SK-N-SH (cell line): Measurements from ENCODE around the gene ZNF282. TPM values are rescaled to one million over a fixed set of nuclear protein-coding genes. Genes with fewer than 3 reads are reported as not detected.

Experiments used
- CTCF ChIA-PET: fragments of 300-600, 350-600 bp; formaldehyde crosslinking; extraction: SDS; loops from one replicate; lab custom pipeline; 2021; lab: Yijun Ruan, JAX
- POLR2A ChIA-PET: fragments of 350-600 bp; sonication (Branson Sonifier 250); formaldehyde crosslinking; extraction: SDS; loops from one replicate; lab custom pipeline; 2020; ENCODE audit warnings: antibody characterized with exemption, inconsistent platforms; lab: Yijun Ruan, JAX
- DNase-seq: peaks from one replicate; pipeline ENCODE4 v3.0.0; 2012
- H2AFZ ChIP-seq: fragments of 200-600 bp; sonication (generic); 2 replicates; pipeline ENCODE4 v1.8.1; 2016; ENCODE audit warnings: antibody characterized with exemption, mild to moderate bottlenecking, low read depth
- H3F3A ChIP-seq: fragments of 200-600 bp; sonication (generic); replicated peaks from 2 replicates; pipeline ENCODE3; 2016; ENCODE audit warnings: antibody characterized with exemption, mild to moderate bottlenecking; ENCODE audit not compliant: insufficient read depth
- H3K27ac ChIP-seq, 2 experiments: fragments of 200-500 bp in 1 of 2; fragments of 200-600 bp in 1 of 2; sonication (Bioruptor generic) in 1 of 2; sonication (generic), shearing (Covaris generic) in 1 of 2; 2 replicates each; pipeline versions ENCODE4 v1.5.1 to v1.6.1; 2014 to 2016; ENCODE audit warnings: low read depth in 2 of 2, inconsistent platforms in 1 of 2, low read length in 1 of 2, mild to moderate bottlenecking in 1 of 2, mixed read lengths in 1 of 2
- H3K27me3 ChIP-seq: fragments of 200-600 bp; sonication (generic), shearing (Covaris generic); 2 replicates; pipeline ENCODE4 v1.6.1; 2016; ENCODE audit warnings: mixed run types; ENCODE audit not compliant: insufficient read depth
- H3K36me3 ChIP-seq, 2 experiments: fragments of 200-500 bp in 1 of 2; fragments of 200-600 bp in 1 of 2; sonication (Bioruptor generic) in 1 of 2; sonication (generic) in 1 of 2; replicated peaks in 1 of 2; 2 replicates each; pipeline versions ENCODE3 to v1.5.1; 2014 to 2016; ENCODE audit warnings: low read length in 1 of 2, mild to moderate bottlenecking in 1 of 2; ENCODE audit not compliant: insufficient read depth in 2 of 2, control insufficient read depth in 1 of 2
- H3K4me1 ChIP-seq, 2 experiments: fragments of 200-500 bp in 1 of 2; fragments of 200-600 bp in 1 of 2; sonication (Bioruptor generic) in 1 of 2; sonication (generic), shearing (Covaris generic) in 1 of 2; 2 replicates each; pipeline versions ENCODE4 v1.5.1 to v1.6.1; 2014 to 2016; ENCODE audit warnings: low read depth in 1 of 2, low read length in 1 of 2, mixed run types in 1 of 2; ENCODE audit not compliant: insufficient read depth in 2 of 2, control insufficient read depth in 1 of 2
- H3K4me2 ChIP-seq: fragments of 200-600 bp; sonication (generic), shearing (Covaris generic); 2 replicates; pipeline ENCODE4 v1.6.1; 2017; ENCODE audit warnings: mixed run types
- H3K4me3 ChIP-seq, 2 experiments: fragments of 200-500 bp in 1 of 2; fragments of 200-600 bp in 1 of 2; sonication (Bioruptor generic) in 1 of 2; sonication (generic), shearing (Covaris generic) in 1 of 2; 2 replicates each; pipeline versions ENCODE4 v1.5.1 to v1.8.1; 2014 to 2016; ENCODE audit warnings: low read depth in 2 of 2, inconsistent platforms in 1 of 2, low read length in 1 of 2, mild to moderate bottlenecking in 1 of 2, mixed read lengths in 1 of 2, moderate library complexity in 1 of 2
- H3K79me2 ChIP-seq: fragments of 200-600 bp; sonication (generic); 2 replicates; pipeline ENCODE4 v1.8.1; 2017; ENCODE audit warnings: mild to moderate bottlenecking; ENCODE audit not compliant: insufficient read depth
- H3K9ac ChIP-seq: fragments of 200-600 bp; sonication (generic); 2 replicates; pipeline ENCODE4 v1.6.1; 2017; ENCODE audit warnings: mixed run types
- H3K9me2 ChIP-seq: fragments of 200-600 bp; sonication (generic); 2 replicates; pipeline ENCODE4 v1.6.1; 2017; ENCODE audit warnings: mixed run types
- H3K9me3 ChIP-seq: fragments of 200-600 bp; sonication (generic); 2 replicates; pipeline ENCODE4 v1.6.1; 2017; ENCODE audit warnings: mixed run types, mild to moderate bottlenecking, moderate library complexity
- H4K20me1 ChIP-seq: fragments of 200-600 bp; sonication (generic); 2 replicates; pipeline ENCODE4 v1.6.1; 2017; ENCODE audit warnings: mild to moderate bottlenecking, mixed run types; ENCODE audit not compliant: insufficient read depth
- CHD2 ChIP-seq: fragments of 150-350 bp; IDR thresholded peaks from 2 replicates; pipeline ENCODE4 v1.6.1; 2018; ENCODE audit warnings: low read length; ENCODE audit not compliant: partially characterized antibody
- ELF1 ChIP-seq: IDR thresholded peaks from 2 replicates; pipeline ENCODE4 v1.4.0; 2012
- FOSL2 ChIP-seq: IDR thresholded peaks from 2 replicates; pipeline ENCODE4 v1.4.0; 2012; ENCODE audit warnings: low read depth, mild to moderate bottlenecking, moderate library complexity, borderline replicate concordance
- FOXJ3 ChIP-seq: sonication (generic); formaldehyde crosslinking; IDR thresholded peaks from 2 replicates; pipeline ENCODE4 v1.5.1; 2020; ENCODE audit warnings: mild to moderate bottlenecking, missing genetic modification reagents
- GATA2 ChIP-seq: sonication (generic); formaldehyde crosslinking; IDR thresholded peaks from 2 replicates; pipeline ENCODE4 v1.5.0; 2020; ENCODE audit warnings: mild to moderate bottlenecking, missing genetic modification reagents
- JUND ChIP-seq: IDR thresholded peaks from 2 replicates; pipeline ENCODE4 v1.4.0; 2012
- MEF2A ChIP-seq: IDR thresholded peaks from 2 replicates; pipeline ENCODE4 v1.4.0; 2012; ENCODE audit warnings: low read depth, borderline replicate concordance
- MXI1 ChIP-seq: IDR thresholded peaks from 2 replicates; pipeline ENCODE4 v1.6.1; 2012; ENCODE audit warnings: mild to moderate bottlenecking, low read depth, low read length, improper control_type of control experiment
- NRF1 ChIP-seq: IDR thresholded peaks from 2 replicates; pipeline ENCODE4 v1.6.1; 2012; ENCODE audit warnings: low read depth, mild to moderate bottlenecking, low read length
- POLR2AphosphoS5 ChIP-seq: IDR thresholded peaks from 2 replicates; pipeline ENCODE4 v1.6.1; 2012; ENCODE audit warnings: low read depth, low read length
- RAD21 ChIP-seq: IDR thresholded peaks from 2 replicates; pipeline ENCODE4 v1.6.1; 2012; ENCODE audit warnings: mild to moderate bottlenecking, low read length
- RCOR1 ChIP-seq: fragments of 150-350 bp; IDR thresholded peaks from 2 replicates; pipeline ENCODE4 v1.6.1; 2017; ENCODE audit warnings: antibody characterized with exemption, low read length
- RFX5 ChIP-seq: IDR thresholded peaks from 2 replicates; pipeline ENCODE4 v1.6.1; 2012; ENCODE audit warnings: mild to moderate bottlenecking, improper control_type of control experiment, low read length
- SIN3A ChIP-seq: IDR thresholded peaks from 2 replicates; pipeline ENCODE4 v1.6.1; 2012; ENCODE audit warnings: low read depth, mild to moderate bottlenecking, low read length, moderate library complexity, borderline replicate concordance
- SMC3 ChIP-seq: IDR thresholded peaks from 2 replicates; pipeline ENCODE4 v1.6.1; 2012; ENCODE audit warnings: low read depth, low read length, improper control_type of control experiment
- TAF1 ChIP-seq: IDR thresholded peaks from 2 replicates; pipeline ENCODE4 v1.6.1; 2012; ENCODE audit warnings: low read depth, mild to moderate bottlenecking, low read length, moderate library complexity, borderline replicate concordance
- TEAD4 ChIP-seq: IDR thresholded peaks from 2 replicates; pipeline ENCODE4 v1.4.0; 2012; ENCODE audit warnings: mild to moderate bottlenecking, borderline replicate concordance; ENCODE audit not compliant: insufficient read depth
- YY1 ChIP-seq: IDR thresholded peaks from 2 replicates; pipeline ENCODE4 v1.4.0; 2012; ENCODE audit warnings: low read depth, mild to moderate bottlenecking
- WGBS: methylation state at CpG from one replicate; pipeline ENCODE4 v1.1.6; 2017; ENCODE audit warnings: low lambda C conversion rate; 5-methylcytosine and 5-hydroxymethylcytosine counted together
- polyA plus RNA-seq, 3 experiments: library from polyadenylated mRNA; depleted of rRNA; stranded (reverse); fragments of >200 nt; gene quantifications; 2 replicates each; pipeline ENCODE4 v1.2.3, GENCODE V29; 2012
- TF ChIP-seq, protein P1 (sequence below): fragments of 200-600 bp; sonication (generic); IDR thresholded peaks from 2 replicates; pipeline ENCODE4 v1.6.1; 2017; ENCODE audit warnings: antibody characterized with exemption, mild to moderate bottlenecking, moderate library complexity
- TF ChIP-seq, protein P2 (sequence below): IDR thresholded peaks from 2 replicates; pipeline ENCODE4 v1.6.1; 2012; ENCODE audit warnings: mild to moderate bottlenecking, low read depth, low read length, moderate library complexity

ZNF282 gene
- polyA plus RNA-seq, 1 of the 3 experiments (the other 2 are of a cell fraction), result 17.9 TPM

DNA sequence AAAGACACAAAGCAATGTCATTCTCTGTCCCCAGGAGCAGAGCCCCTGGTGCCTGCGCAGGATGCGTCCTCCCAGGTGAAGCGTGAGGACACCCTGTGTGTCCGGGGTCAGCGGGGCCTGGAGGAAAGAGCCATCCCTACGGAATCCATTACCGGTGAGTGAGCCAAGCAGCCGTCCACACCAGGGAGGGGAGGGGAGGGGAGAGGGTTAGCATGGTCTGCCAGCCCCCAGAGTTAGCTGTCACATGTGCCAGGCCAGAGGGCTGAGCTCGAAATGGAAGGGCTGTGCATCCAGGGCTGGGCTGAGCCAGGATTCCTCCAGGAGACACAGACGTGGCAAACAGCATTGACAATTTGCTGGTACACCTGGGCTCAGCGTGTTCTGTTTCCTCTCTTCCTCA is 15.2 kb downstream of the ZNF282 start:
- H2AFZ ChIP-seq, result no peak overlapping the region
- H3K9ac ChIP-seq, result no peak overlapping the region
- TF ChIP-seq MXI1 (no peak), YY1 (no peak), FOXJ3 (no peak), CHD2 (no peak), FOSL2 (no peak), RCOR1 (no peak), NRF1 (no peak), RAD21 (no peak), GATA2 (CRISPR knock-in tag) (no peak), SMC3 (no peak), ELF1 (no peak), MEF2A (no peak), SIN3A (no peak), JUND (no peak), RFX5 (no peak), TEAD4 (no peak), TAF1 (no peak), POLR2AphosphoS5 (no peak)
- TF ChIP-seq, protein P1, sequence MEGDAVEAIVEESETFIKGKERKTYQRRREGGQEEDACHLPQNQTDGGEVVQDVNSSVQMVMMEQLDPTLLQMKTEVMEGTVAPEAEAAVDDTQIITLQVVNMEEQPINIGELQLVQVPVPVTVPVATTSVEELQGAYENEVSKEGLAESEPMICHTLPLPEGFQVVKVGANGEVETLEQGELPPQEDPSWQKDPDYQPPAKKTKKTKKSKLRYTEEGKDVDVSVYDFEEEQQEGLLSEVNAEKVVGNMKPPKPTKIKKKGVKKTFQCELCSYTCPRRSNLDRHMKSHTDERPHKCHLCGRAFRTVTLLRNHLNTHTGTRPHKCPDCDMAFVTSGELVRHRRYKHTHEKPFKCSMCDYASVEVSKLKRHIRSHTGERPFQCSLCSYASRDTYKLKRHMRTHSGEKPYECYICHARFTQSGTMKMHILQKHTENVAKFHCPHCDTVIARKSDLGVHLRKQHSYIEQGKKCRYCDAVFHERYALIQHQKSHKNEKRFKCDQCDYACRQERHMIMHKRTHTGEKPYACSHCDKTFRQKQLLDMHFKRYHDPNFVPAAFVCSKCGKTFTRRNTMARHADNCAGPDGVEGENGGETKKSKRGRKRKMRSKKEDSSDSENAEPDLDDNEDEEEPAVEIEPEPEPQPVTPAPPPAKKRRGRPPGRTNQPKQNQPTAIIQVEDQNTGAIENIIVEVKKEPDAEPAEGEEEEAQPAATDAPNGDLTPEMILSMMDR, result no peak
- TF ChIP-seq, protein P2, sequence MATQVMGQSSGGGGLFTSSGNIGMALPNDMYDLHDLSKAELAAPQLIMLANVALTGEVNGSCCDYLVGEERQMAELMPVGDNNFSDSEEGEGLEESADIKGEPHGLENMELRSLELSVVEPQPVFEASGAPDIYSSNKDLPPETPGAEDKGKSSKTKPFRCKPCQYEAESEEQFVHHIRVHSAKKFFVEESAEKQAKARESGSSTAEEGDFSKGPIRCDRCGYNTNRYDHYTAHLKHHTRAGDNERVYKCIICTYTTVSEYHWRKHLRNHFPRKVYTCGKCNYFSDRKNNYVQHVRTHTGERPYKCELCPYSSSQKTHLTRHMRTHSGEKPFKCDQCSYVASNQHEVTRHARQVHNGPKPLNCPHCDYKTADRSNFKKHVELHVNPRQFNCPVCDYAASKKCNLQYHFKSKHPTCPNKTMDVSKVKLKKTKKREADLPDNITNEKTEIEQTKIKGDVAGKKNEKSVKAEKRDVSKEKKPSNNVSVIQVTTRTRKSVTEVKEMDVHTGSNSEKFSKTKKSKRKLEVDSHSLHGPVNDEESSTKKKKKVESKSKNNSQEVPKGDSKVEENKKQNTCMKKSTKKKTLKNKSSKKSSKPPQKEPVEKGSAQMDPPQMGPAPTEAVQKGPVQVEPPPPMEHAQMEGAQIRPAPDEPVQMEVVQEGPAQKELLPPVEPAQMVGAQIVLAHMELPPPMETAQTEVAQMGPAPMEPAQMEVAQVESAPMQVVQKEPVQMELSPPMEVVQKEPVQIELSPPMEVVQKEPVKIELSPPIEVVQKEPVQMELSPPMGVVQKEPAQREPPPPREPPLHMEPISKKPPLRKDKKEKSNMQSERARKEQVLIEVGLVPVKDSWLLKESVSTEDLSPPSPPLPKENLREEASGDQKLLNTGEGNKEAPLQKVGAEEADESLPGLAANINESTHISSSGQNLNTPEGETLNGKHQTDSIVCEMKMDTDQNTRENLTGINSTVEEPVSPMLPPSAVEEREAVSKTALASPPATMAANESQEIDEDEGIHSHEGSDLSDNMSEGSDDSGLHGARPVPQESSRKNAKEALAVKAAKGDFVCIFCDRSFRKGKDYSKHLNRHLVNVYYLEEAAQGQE, result no peak
- no peaks in the 10 kb centered on the region for H3K9me2 ChIP-seq
- peaks cover 14% of the 10 kb centered on the region; the same call in 1 of the 2 replicates for H3K79me2 ChIP-seq
- peaks cover 81 to 82% of the 10 kb centered on the region in 2 experiments for H3K36me3 ChIP-seq
- peaks cover 9% of the 10 kb centered on the region for H3F3A ChIP-seq
- H3K27me3 ChIP-seq, result no peaks in the 10 kb centered on the region
- no peak overlapping the region for H3K4me2 ChIP-seq
- H3K9me3 ChIP-seq, result no peaks in the 10 kb centered on the region
- no peak overlapping the region for H3K4me3 ChIP-seq
- no peak for DNase-seq
- H3K27ac ChIP-seq, result no peak overlapping the region
- peaks cover 5% of the 10 kb centered on the region; the same call in 1 of the 2 replicates for H4K20me1 ChIP-seq
- H3K4me1 ChIP-seq, result peaks cover 0 to 5% of the 10 kb centered on the region in 2 experiments; a peak in 1 of 4 replicates
- ChIA-PET CTCF (interaction anchor here (0.7 to 1.7 kb wide), 12 partner anchors 8 to 87 kb away, joined by 3 to 13 read pairs (median 4); partner anchors contain the start of genes ZNF282, ZNF398 and ZNF425), POLR2A (no interaction called here)
- 91% methylated on average over 11 of the region's 11 CpGs for WGBS
